GM13976 (cell line): ENCODE measurements around the gene TMEM208.

Experiments
- DNase-seq: peaks from one replicate; pipeline ENCODE4 v3.0.0; 2012; ENCODE audit warnings: low spot score
- in situ Hi-C: fragments of 300-500 bp; cut with MboI; formaldehyde crosslinking; loops from one replicate; pipeline ENCODE4 v1.12.0; 2022; ENCODE audit warnings: low sequenced_read_pairs, mixed read lengths, inconsistent platforms; ENCODE audit not compliant: unreplicated experiment
- TF ChIP-seq, protein P1 (sequence below): IDR thresholded peaks from 2 replicates; pipeline ENCODE4 v1.5.1; 2012; ENCODE audit warnings: borderline replicate concordance, mild to moderate bottlenecking; ENCODE audit not compliant: insufficient read depth; ENCODE audit errors: extremely low read depth, missing control alignments, control extremely low read depth

The TMEM208 gene

DNA sequence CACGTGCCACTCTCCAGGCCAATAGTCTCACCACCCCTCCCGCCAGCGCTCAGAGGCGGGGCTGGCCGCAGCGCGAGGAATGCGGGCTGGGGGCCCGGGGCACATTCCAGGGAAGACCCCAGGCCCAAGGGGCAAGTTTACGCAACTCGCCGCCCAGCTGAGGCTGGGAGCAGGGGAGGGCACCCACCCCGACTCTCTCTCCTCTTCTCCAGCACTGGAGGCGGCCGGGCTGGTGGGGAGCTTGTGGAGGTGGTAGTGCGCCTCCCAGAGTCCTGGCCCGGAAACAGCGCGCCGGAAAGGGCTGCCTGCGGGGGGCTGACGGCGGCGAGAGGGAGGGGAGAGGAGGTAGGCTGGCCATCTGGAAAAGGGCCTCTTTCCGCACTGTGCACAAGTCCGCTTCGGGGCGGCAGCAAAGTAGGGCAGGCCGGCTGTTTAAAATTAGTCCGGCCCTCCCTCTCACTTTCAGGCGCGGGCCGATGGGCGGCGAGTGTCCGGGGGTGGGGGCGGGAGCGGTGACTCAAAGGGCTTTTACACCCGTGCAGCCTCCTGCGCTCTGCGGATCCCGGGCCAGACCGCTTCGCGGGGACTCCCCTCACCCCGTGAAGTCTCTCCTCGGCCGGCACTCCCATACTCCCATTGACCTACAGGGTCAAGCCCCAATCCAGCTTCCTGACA lies 19.3 kb downstream of the TMEM208 start:
- TF ChIP-seq, protein P1, sequence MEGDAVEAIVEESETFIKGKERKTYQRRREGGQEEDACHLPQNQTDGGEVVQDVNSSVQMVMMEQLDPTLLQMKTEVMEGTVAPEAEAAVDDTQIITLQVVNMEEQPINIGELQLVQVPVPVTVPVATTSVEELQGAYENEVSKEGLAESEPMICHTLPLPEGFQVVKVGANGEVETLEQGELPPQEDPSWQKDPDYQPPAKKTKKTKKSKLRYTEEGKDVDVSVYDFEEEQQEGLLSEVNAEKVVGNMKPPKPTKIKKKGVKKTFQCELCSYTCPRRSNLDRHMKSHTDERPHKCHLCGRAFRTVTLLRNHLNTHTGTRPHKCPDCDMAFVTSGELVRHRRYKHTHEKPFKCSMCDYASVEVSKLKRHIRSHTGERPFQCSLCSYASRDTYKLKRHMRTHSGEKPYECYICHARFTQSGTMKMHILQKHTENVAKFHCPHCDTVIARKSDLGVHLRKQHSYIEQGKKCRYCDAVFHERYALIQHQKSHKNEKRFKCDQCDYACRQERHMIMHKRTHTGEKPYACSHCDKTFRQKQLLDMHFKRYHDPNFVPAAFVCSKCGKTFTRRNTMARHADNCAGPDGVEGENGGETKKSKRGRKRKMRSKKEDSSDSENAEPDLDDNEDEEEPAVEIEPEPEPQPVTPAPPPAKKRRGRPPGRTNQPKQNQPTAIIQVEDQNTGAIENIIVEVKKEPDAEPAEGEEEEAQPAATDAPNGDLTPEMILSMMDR = peak; percentile 35
- in situ Hi-C loops = no loop called here
- DNase-seq = peak; percentile 80

DNA sequence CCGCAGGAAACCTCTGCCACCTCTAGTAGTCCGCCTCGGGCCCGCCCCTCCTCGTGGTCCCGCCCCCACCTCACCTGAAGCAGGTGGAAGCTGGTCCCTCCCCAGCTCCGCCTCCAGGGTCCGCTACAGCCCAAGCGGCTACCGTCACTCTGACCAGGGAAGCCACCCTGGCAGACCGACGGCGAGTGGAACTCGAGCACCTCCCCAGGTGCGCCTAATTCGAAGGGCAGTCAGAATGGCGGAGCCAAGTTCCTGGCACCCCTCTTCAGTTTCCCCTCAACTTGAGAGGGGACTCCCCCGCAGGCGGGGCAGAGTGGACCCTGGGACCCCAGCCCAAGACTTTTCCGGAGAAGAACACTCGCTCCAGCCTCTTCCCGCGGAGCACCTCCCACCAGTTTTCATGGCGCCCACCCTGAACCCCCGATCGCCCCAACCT lies 19.8 kb downstream of the TMEM208 start:
- in situ Hi-C loops = no loop called here
- TF ChIP-seq, protein P1 = no peak
- peak; percentile 58 for DNase-seq

DNA sequence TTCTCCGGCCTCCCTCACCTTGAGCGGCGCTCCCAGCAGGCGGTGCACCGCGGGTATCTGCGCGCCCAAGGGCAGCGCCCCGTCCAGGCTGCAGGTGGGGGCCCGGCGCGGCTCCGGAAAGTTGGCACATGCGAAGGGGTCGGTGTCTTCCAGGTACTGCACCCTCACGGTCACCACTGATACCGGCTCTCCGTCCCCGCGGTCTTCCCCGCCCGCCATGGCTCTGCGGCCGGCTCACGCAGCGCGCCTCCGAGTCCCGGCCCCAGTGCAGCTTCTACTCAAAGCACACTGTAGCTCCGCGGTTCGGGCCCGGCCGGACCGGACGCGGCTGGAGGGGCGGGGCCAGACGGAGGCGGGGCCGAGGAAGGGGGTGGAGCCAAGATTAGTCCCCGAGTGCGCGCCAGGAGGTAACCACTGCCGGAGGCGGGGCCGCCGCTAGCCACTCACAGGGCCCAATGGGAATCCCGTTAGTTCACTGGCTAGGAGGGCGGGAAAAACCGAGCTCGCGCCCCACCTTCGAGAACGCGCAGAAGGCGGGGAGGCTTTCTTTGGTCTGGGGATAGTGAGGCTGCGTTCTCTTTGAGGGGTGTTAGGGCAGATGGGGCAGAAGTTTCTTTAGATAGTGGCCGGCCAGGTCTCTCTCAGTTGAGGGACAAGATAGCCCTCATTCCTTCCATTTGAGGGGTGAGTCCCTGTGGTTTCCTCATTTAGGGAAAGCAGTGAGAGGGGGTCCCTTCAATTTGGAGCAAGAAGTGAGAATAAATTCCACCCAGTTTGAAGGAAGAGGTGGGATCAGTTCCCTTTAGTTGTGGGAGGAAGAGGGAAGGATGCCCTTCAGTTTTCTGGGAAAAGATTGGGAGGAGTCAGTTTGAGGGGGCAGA lies 20.5 kb downstream of the TMEM208 start, which contains the start of gene FHOD1:
Gene FHOD1, minus strand, starts transcription at position 290 of the 881 bp plus-strand sequence. Its CDS starts 71 bp downstream, at position 219.
- DNase-seq = peak; percentile 97
- in situ Hi-C loops = no loop called here

DNA sequence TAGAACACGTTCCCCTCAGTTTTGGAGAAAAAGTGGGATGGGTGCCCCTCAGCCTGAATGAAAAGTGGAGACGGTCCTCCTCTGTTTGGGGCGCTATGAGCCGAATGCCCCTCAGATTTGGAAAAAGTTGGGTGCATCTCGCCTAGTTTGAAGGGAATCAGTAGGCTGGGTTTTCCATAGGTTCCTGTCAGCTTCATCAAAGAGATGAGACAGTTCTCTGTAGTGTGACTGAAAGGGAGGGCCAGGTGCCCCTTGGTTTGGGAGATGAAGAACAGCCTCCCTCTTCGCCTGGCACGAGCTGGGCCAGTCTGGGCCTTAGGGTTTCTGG lies 21.1 kb downstream of the TMEM208 start:
- TF ChIP-seq, protein P1 = no peak
- in situ Hi-C loops = no loop called here
- DNase-seq = no peak

More for the DNA sequence above, 20.5 kb downstream of the TMEM208 start, which contains the start of gene FHOD1:
- TF ChIP-seq, protein P1 = no peak

DNA sequence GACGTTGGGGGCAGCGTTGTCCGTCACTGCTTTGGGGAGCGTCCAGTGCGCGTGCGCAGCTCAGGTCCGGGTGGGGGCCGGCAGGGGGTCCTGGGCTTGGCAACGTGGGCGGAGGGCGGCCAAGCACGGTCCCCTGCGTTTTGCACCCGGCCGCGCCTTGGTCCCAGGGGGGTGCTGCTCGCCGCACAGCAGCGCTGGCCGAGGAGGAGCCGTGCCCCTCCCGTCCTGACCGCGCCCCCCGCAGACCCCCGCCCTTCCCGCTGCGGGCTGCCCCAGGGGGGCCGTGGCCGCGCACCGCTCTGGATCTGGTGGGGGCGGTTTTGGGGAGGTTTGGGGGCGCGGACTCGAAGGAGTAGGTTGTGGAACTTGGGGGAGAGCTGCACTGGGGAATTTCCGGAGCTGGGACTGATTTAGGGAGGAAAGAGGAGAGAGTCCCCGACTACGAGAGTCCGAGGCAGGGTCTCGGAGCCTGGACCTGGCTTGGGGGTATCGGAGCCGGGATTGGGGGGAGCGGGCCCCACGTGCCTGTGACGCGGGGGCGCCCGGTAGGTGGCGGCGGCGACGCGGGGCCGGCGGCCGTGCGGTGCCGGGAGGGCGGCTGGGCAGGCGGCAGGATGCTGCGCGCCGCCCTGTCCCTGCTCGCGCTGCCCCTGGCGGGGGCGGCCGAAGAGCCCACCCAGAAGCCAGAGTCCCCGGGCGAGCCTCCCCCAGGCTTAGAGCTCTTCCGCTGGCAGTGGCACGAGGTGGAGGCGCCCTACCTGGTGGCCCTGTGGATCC lies 21.7 kb downstream of the TMEM208 start, which contains the start of gene SLC9A5:
Gene SLC9A5, plus strand, starts transcription at position 579 of the 777 bp plus-strand sequence. Its CDS starts 36 bp downstream, at position 615.
- DNase-seq = peak; percentile 77

More for the DNA sequence above, 21.7 kb downstream of the TMEM208 start, which contains the start of gene SLC9A5:
- TF ChIP-seq, protein P1 = peak; percentile 22
- in situ Hi-C loops = no loop called here
